Glutamatergic neuron (in vitro differentiated cells): Measurements from ENCODE around the gene OR13C3. TPM values are rescaled to one million over a fixed set of nuclear protein-coding genes. Genes with fewer than 3 reads are reported as not detected.
"Not testable (repeated sequence)": the region's sequence is repeated elsewhere in the genome, so short reads cannot be mapped to it uniquely, and the experiment has no call there.

Experiments used
- DNase-seq: peaks from one replicate; pipeline ENCODE4 v3.0.0; 2022
- H3K27ac Mint-ChIP-seq: one replicate; pipeline ENCODE4 v1.8.0; 2020; ENCODE audit warnings: mild to moderate bottlenecking, mixed read lengths, inconsistent platforms; ENCODE audit not compliant: unreplicated experiment
- H3K27me3 Mint-ChIP-seq: one replicate; pipeline ENCODE4 v1.8.0; 2020; ENCODE audit warnings: mild to moderate bottlenecking, moderate library complexity, mixed read lengths, inconsistent platforms; ENCODE audit not compliant: unreplicated experiment
- H3K36me3 Mint-ChIP-seq: one replicate; pipeline ENCODE4 v1.8.0; 2020; ENCODE audit warnings: mild to moderate bottlenecking, mixed read lengths, inconsistent platforms; ENCODE audit not compliant: unreplicated experiment
- H3K4me1 Mint-ChIP-seq: one replicate; pipeline ENCODE4 v1.8.0; 2020; ENCODE audit warnings: mild to moderate bottlenecking, low read depth, mixed read lengths, inconsistent platforms; ENCODE audit not compliant: unreplicated experiment
- H3K4me3 Mint-ChIP-seq: one replicate; pipeline ENCODE4 v1.8.0; 2020; ENCODE audit warnings: mild to moderate bottlenecking, mixed read lengths, inconsistent platforms; ENCODE audit not compliant: unreplicated experiment
- H3K9me3 Mint-ChIP-seq: one replicate; pipeline ENCODE4 v1.8.0; 2020; ENCODE audit warnings: mild to moderate bottlenecking, moderate library complexity, mixed read lengths, inconsistent platforms; ENCODE audit not compliant: unreplicated experiment
- CTCF ChIP-seq: fragments of 200-600 bp; sonication (generic); IDR thresholded peaks from one replicate; pipeline ENCODE4 v1.5.0; 2021; ENCODE audit not compliant: partially characterized antibody, unreplicated experiment
- total RNA-seq: library from RNA; stranded (reverse); fragmentation: NEBNext Ultra II Directional; extraction: Animal tissue kit (Norgen Biotek cat#: 25700); gene quantifications from one replicate; pipeline ENCODE4 v1.2.1, GENCODE V29; 2021; ENCODE audit not compliant: unreplicated experiment

OR13C3 gene
- total RNA-seq, 1 donor from 2014 or later = not detected

- DNase-seq = no peak
- TF ChIP-seq CTCF = no peak
- no peaks in the 10 kb centered on the region for H3K4me1 Mint-ChIP-seq
- no peaks in the 10 kb centered on the region for H3K36me3 Mint-ChIP-seq
- H3K9me3 Mint-ChIP-seq = no peaks in the 10 kb centered on the region
- H3K27ac Mint-ChIP-seq = no peak overlapping the region
- no peak overlapping the region for H3K4me3 Mint-ChIP-seq
- H3K27me3 Mint-ChIP-seq = no peaks in the 10 kb centered on the region
Measured at GRCh38 chr9:104544644-104545043, 8.0 kb upstream of the OR13C3 start.

- no peak for TF ChIP-seq CTCF
- H3K4me1 Mint-ChIP-seq = no peaks in the 10 kb centered on the region
- H3K9me3 Mint-ChIP-seq = no peaks in the 10 kb centered on the region
- H3K27me3 Mint-ChIP-seq = no peaks in the 10 kb centered on the region
- H3K36me3 Mint-ChIP-seq = no peaks in the 10 kb centered on the region
- no peak overlapping the region for H3K27ac Mint-ChIP-seq
- no peak for DNase-seq
- H3K4me3 Mint-ChIP-seq = no peak overlapping the region
Measured at GRCh38 chr9:104539275-104539674, 2.6 kb upstream of the OR13C3 start.

GRCh38 chr9:104527109-104527508, 9.5 kb downstream of the OR13C3 start, which contains the start of gene OR13C4:
OR13C4 (minus strand) TSS chr9:104527209; CDS start chr9:104527209, 0 bp downstream.
- no peak within 1 kb of the TSS for H3K27ac Mint-ChIP-seq
- no peaks in the 10 kb centered on the region for H3K9me3 Mint-ChIP-seq
- H3K27me3 Mint-ChIP-seq = no peaks in the 10 kb centered on the region
- no peaks in the 10 kb centered on the region for H3K36me3 Mint-ChIP-seq
- H3K4me1 Mint-ChIP-seq = no peaks in the 10 kb centered on the region
- no peak for DNase-seq
- no peak within 1 kb of the TSS for H3K4me3 Mint-ChIP-seq
- no peak for TF ChIP-seq CTCF

GRCh38 chr9:104520241-104520640, 16.4 kb downstream of the OR13C3 start:
- H3K36me3 Mint-ChIP-seq, H3K4me3 Mint-ChIP-seq, H3K27ac Mint-ChIP-seq, H3K27me3 Mint-ChIP-seq, H3K4me1 Mint-ChIP-seq, H3K9me3 Mint-ChIP-seq, DNase-seq: not testable (repeated sequence)

- TF ChIP-seq CTCF = no peak
- no peak overlapping the region for H3K27ac Mint-ChIP-seq
- H3K27me3 Mint-ChIP-seq = no peaks in the 10 kb centered on the region
- H3K4me3 Mint-ChIP-seq = no peak overlapping the region
- DNase-seq = no peak
- no peaks in the 10 kb centered on the region for H3K4me1 Mint-ChIP-seq
- H3K36me3 Mint-ChIP-seq = no peaks in the 10 kb centered on the region
- H3K9me3 Mint-ChIP-seq = no peaks in the 10 kb centered on the region
Measured at GRCh38 chr9:104514901-104515300, 21.8 kb downstream of the OR13C3 start.

GRCh38 chr9:104506565-104506964, 30.1 kb downstream of the OR13C3 start:
- H3K27me3 Mint-ChIP-seq = no peaks in the 10 kb centered on the region
- no peaks in the 10 kb centered on the region for H3K36me3 Mint-ChIP-seq
- no peak overlapping the region for H3K4me3 Mint-ChIP-seq
- no peaks in the 10 kb centered on the region for H3K9me3 Mint-ChIP-seq
- no peak for DNase-seq
- H3K27ac Mint-ChIP-seq = no peak overlapping the region
- no peaks in the 10 kb centered on the region for H3K4me1 Mint-ChIP-seq
- no peak for TF ChIP-seq CTCF
